Adipocyte (in vitro differentiated cells): ENCODE results near the gene PIP5K1B.

Experiments used
- DNase-seq: peaks from one replicate; pipeline ENCODE4 v3.0.0-alpha.2; 2015; ENCODE audit warnings: low read depth
- H3K27me3 ChIP-seq: replicated peaks from 2 replicates; pipeline ENCODE4 v1.7.0; 2013; ENCODE audit warnings: mild to moderate bottlenecking, low read length, moderate library complexity; ENCODE audit not compliant: control insufficient read depth, insufficient read depth
- H3K36me3 ChIP-seq: 2 replicates; pipeline ENCODE4 v1.7.0; 2013; ENCODE audit warnings: low read length, mild to moderate bottlenecking, moderate library complexity; ENCODE audit not compliant: control insufficient read depth, insufficient read depth, severe bottlenecking
- H3K4me1 ChIP-seq: 2 replicates; pipeline ENCODE4 v1.7.0; 2013; ENCODE audit warnings: mild to moderate bottlenecking, low read length, moderate library complexity; ENCODE audit not compliant: control insufficient read depth, insufficient read depth
- H3K4me3 ChIP-seq: 2 replicates; pipeline ENCODE4 v1.7.0; 2013; ENCODE audit warnings: mild to moderate bottlenecking, low read length, moderate library complexity
- H3K9ac ChIP-seq: 2 replicates; pipeline ENCODE4 v1.7.0; 2013; ENCODE audit warnings: mild to moderate bottlenecking, low read length, moderate library complexity
- H3K9me3 ChIP-seq: 2 replicates; pipeline ENCODE4 v1.7.0; 2013; ENCODE audit warnings: mild to moderate bottlenecking, low read length, moderate library complexity; ENCODE audit not compliant: control insufficient read depth

The PIP5K1B gene

DNA sequence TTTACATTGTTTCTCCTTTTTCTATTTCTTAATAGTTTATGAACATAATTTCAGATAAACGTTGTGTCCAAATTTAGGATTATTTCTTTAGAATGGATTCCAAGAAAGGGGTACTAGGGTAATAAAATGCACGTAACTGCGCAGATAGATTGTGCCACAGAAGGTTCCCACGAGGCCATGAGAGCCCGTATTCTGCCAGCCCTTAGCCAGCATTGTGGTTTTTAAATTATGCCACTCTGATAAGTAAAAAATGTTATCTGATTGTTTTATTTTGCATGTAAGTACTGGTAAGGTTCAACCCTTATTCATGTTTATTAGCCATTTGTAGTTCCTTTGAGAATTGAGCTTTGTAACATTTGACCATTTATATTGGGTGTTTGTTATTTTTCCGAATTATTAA, 220.1 kb downstream of the PIP5K1B start:
- DNase-seq, result no peak
- no peaks in the 10 kb centered on the region for H3K27me3 ChIP-seq
- H3K36me3 ChIP-seq, result no peaks in the 10 kb centered on the region
- H3K9me3 ChIP-seq, result no peaks in the 10 kb centered on the region
- no peak overlapping the region for H3K9ac ChIP-seq
- no peaks in the 10 kb centered on the region for H3K4me1 ChIP-seq
- H3K4me3 ChIP-seq, result no peak overlapping the region

GRCh38 chr9:68927165-68927564, 222.1 kb downstream of the PIP5K1B start:
- no peak for DNase-seq
- Histone ChIP-seq H3K27me3 (no peaks in the 10 kb centered on the region), H3K9ac (no peak overlapping the region), H3K36me3 (no peaks in the 10 kb centered on the region), H3K9me3 (no peaks in the 10 kb centered on the region), H3K4me1 (no peaks in the 10 kb centered on the region), H3K4me3 (no peak overlapping the region)

- Histone ChIP-seq H3K4me3 (no peak overlapping the region), H3K36me3 (no peaks in the 10 kb centered on the region), H3K4me1 (no peaks in the 10 kb centered on the region), H3K9ac (no peak overlapping the region), H3K9me3 (no peaks in the 10 kb centered on the region), H3K27me3 (no peaks in the 10 kb centered on the region)
- no peak for DNase-seq
These were observed 226.8 kb downstream of the PIP5K1B start for GRCh38 chr9:68931821-68932220.

DNA sequence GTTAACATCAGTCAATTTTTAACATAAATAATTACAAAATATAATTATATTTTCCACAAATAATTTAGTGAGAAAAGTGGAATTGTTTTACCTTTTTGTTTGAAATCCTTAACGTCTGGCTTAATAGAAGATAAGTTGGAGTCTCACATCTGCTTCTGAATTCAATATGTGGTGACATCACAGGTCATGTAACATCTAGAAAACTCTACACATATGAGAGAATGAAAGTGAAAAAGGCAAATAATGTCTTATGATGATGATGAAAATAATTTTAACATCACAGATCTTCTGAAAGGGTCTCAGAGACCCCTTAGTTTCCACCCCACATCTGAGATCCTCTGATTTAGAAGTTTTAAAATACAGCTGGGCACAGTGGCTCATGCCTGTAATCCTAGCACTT, 227.4 kb downstream of the PIP5K1B start:
- Histone ChIP-seq H3K9me3 (no peaks in the 10 kb centered on the region), H3K27me3 (no peaks in the 10 kb centered on the region), H3K9ac (no peak overlapping the region), H3K4me3 (no peak overlapping the region), H3K36me3 (no peaks in the 10 kb centered on the region), H3K4me1 (no peaks in the 10 kb centered on the region)
- no peak for DNase-seq

DNA sequence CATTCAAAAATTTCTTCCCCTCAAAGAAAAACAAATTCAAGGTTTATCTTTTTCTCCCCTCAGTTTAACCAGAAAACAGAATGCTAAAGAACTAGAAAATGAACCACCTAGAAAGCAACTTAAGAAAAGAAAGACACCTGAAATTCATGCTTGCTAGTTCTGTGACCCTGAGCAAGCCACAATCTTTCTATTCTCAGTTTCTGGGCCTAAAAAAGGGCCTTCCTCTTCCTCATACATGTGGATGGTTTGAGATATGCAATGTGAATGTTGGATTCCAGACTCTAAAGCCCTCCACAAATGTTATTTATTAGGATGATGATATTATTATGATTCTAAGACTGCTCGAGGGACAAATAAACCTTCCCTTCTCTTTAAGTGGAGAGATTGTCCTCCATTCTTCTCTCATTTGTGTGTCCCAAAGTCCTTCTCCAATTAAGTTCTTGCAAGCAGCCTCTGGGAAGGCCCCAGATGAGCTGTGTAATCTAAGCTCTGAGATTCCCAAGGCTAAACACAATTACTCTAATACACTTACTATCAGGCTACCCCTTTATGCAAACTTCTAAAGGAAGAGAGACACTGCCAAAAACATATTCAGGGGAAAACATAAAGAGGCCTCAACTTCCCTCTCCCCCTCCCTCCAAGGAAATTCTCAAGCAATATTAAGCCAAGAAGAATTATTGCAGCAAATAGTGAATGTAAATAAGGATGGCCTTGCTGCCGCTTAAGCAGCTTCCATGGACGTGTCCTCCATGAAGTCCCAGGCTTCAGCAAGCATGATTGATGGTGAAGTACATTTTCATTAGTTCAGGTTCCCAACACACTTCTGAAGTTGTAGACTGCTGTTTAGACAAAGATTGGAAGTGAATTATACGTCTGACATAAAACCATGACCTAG, 228.6 kb downstream of the PIP5K1B start:
- H3K9me3 ChIP-seq, result no peaks in the 10 kb centered on the region
- no peak for DNase-seq
- no peaks in the 10 kb centered on the region for H3K4me1 ChIP-seq
- no peaks in the 10 kb centered on the region for H3K27me3 ChIP-seq
- no peak overlapping the region for H3K9ac ChIP-seq
- H3K36me3 ChIP-seq, result no peaks in the 10 kb centered on the region
- no peak overlapping the region for H3K4me3 ChIP-seq

DNA sequence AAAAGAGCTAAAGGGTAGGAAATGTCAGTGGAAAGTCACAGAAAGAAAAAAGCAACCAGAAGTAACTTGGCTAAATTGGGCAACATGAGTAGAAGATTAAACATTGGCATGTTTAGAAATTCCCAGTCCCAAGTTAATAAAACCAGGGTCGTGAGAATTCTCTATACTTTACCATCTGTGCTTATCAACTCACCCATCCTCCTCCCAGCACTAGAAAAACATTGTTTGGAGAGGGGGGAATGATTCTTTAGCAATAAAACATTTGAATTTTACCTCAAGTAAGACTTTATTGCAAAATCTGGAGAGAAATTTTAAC, 229.2 kb downstream of the PIP5K1B start:
- H3K36me3 ChIP-seq, result no peaks in the 10 kb centered on the region
- H3K4me3 ChIP-seq, result no peak overlapping the region
- DNase-seq, result no peak
- no peaks in the 10 kb centered on the region for H3K9me3 ChIP-seq
- no peak overlapping the region for H3K9ac ChIP-seq
- no peaks in the 10 kb centered on the region for H3K4me1 ChIP-seq
- no peaks in the 10 kb centered on the region for H3K27me3 ChIP-seq

- no peak for DNase-seq
- H3K27me3 ChIP-seq, result no peaks in the 10 kb centered on the region
- no peaks in the 10 kb centered on the region for H3K4me1 ChIP-seq
- H3K4me3 ChIP-seq, result no peak overlapping the region
- H3K9me3 ChIP-seq, result no peaks in the 10 kb centered on the region
- no peak overlapping the region for H3K9ac ChIP-seq
- no peaks in the 10 kb centered on the region for H3K36me3 ChIP-seq
These were observed 235.5 kb downstream of the PIP5K1B start for GRCh38 chr9:68940573-68940972.

GRCh38 chr9:68941780-68942459, 236.9 kb downstream of the PIP5K1B start:
- Histone ChIP-seq H3K9ac (no peak overlapping the region), H3K4me3 (no peak overlapping the region), H3K9me3 (no peaks in the 10 kb centered on the region), H3K4me1 (no peaks in the 10 kb centered on the region), H3K27me3 (peaks cover 2% of the 10 kb centered on the region), H3K36me3 (no peaks in the 10 kb centered on the region)
- no peak for DNase-seq

DNA sequence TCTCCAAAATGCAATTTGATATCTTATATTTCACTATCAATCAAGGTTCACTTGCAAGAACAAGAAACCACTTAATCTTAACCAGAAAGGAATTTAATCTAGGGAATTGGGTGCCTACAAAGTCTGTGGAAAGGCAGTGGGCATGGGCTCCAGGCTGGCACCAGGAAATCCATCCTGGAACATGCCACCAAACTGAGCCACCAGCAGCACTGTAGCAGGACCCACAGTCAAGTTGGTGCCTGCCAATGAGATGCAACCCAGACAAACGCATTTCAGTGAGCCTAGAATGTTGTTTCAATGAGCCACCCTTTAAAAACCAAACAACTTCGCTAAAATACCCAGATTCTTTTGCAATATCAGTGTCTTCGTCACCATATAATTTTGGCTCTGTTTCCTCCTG, 237.8 kb downstream of the PIP5K1B start:
- peaks cover 7% of the 10 kb centered on the region for H3K27me3 ChIP-seq
- no peaks in the 10 kb centered on the region for H3K4me1 ChIP-seq
- no peak overlapping the region for H3K4me3 ChIP-seq
- no peaks in the 10 kb centered on the region for H3K36me3 ChIP-seq
- DNase-seq, result no peak
- H3K9ac ChIP-seq, result no peak overlapping the region
- H3K9me3 ChIP-seq, result no peaks in the 10 kb centered on the region

DNA sequence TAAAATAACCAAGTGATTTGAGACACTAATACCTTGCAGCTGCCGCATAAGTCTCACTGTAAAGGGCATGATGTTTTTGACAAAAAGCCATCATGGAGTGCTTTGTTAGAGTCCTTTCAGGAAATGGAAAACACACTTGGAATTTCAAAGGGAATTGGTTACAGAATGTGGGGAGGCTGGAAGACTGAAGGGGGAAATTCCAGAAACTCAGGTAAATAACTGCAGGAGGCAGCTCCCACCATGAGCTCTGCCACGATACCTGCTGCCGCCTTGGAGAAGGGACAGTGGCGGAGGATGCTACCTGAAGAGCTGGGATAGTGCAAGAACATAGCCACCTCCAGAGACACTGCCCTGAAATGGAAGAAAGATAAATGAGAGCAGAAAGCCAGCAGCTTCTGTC, 242.0 kb downstream of the PIP5K1B start:
- no peak overlapping the region for H3K9ac ChIP-seq
- H3K36me3 ChIP-seq, result no peaks in the 10 kb centered on the region
- H3K4me1 ChIP-seq, result no peaks in the 10 kb centered on the region
- no peak overlapping the region for H3K4me3 ChIP-seq
- DNase-seq, result no peak
- H3K27me3 ChIP-seq, result peaks cover 11% of the 10 kb centered on the region
- no peaks in the 10 kb centered on the region for H3K9me3 ChIP-seq

- no peak overlapping the region for H3K9ac ChIP-seq
- no peaks in the 10 kb centered on the region for H3K9me3 ChIP-seq
- H3K4me3 ChIP-seq, result no peak overlapping the region
- H3K27me3 ChIP-seq, result peaks cover 11% of the 10 kb centered on the region
- no peaks in the 10 kb centered on the region for H3K4me1 ChIP-seq
- no peaks in the 10 kb centered on the region for H3K36me3 ChIP-seq
- DNase-seq, result no peak
These were observed 243.0 kb downstream of the PIP5K1B start for GRCh38 chr9:68947842-68948569.
